Left ventricle myocardium inferior (tissue), 1 donor: ENCODE data around the gene HAND2. TPM values are rescaled to one million over a fixed set of nuclear protein-coding genes. Genes with fewer than 3 reads are reported as not detected.

Source experiments
- DNase-seq: peaks from one replicate; pipeline ENCODE4 v3.0.0-alpha.2; 2020
- H3K27ac ChIP-seq: fragments of 200-600 bp; replicated peaks from 2 replicates; pipeline ENCODE4 v1.8.0; 2021
- H3K27me3 ChIP-seq: fragments of 200-600 bp; 2 replicates; pipeline ENCODE4 v1.8.0; 2021; ENCODE audit warnings: low read depth
- H3K36me3 ChIP-seq: fragments of 200-600 bp; 2 replicates; pipeline ENCODE4 v1.8.0; 2021
- H3K4me1 ChIP-seq: fragments of 200-600 bp; 2 replicates; pipeline ENCODE4 v1.8.0; 2021
- H3K4me3 ChIP-seq: fragments of 200-600 bp; 2 replicates; pipeline ENCODE4 v1.8.0; 2021; ENCODE audit warnings: mild to moderate bottlenecking, moderate library complexity
- H3K9me3 ChIP-seq: fragments of 200-600 bp; replicated peaks from 2 replicates; pipeline ENCODE4 v1.8.0; 2021
- CTCF ChIP-seq: fragments of 200-600 bp; IDR thresholded peaks from 2 replicates; pipeline ENCODE4 v1.8.0; 2021; ENCODE audit warnings: antibody characterized with exemption, mild to moderate bottlenecking, borderline replicate concordance
- intact Hi-C: fragments of 100-400 bp; cut with micrococcal nuclease; formaldehyde crosslinking; loops from one replicate; pipeline ENCODE4 v1.11.0; 2022
- total RNA-seq: library from RNA; stranded (reverse); fragmentation: NEBNext Ultra II Directional; extraction: Animal tissue kit (Norgen Biotek cat#: 25700); gene quantifications from one replicate; pipeline ENCODE4 v1.2.1, GENCODE V29; 2021
- donor health status: DM: no; HTN: yes; CAD: no; lungs with severe emphysema.

HAND2 gene
- total RNA-seq, 1 donor from 2014 or later = 117 TPM

- H3K4me1 ChIP-seq = peaks cover 71% of the 10 kb centered on the region
- intact Hi-C loops = no loop called here
- peaks cover 88% of the 10 kb centered on the region for H3K27me3 ChIP-seq
- no peak for DNase-seq
- no peaks in the 10 kb centered on the region for H3K9me3 ChIP-seq
- no peak for TF ChIP-seq CTCF
- peak overlapping the region; percentile 96 for H3K27ac ChIP-seq
- peak overlapping the region; percentile 84 for H3K4me3 ChIP-seq
- H3K36me3 ChIP-seq = peaks cover 32% of the 10 kb centered on the region
Measured at GRCh38 chr4:173526724-173527102, 3.3 kb downstream of the HAND2 start.

- Histone ChIP-seq H3K27ac (peak overlapping the region; percentile 96), H3K4me3 (peak overlapping the region; percentile 84), H3K9me3 (no peaks in the 10 kb centered on the region), H3K4me1 (peaks cover 71% of the 10 kb centered on the region), H3K27me3 (peaks cover 88% of the 10 kb centered on the region), H3K36me3 (peaks cover 32% of the 10 kb centered on the region)
- DNase-seq = no peak
- no peak for TF ChIP-seq CTCF
- intact Hi-C loops = no loop called here
Measured at GRCh38 chr4:173526027-173526482, 4.0 kb downstream of the HAND2 start.

GRCh38 chr4:173525118-173526011 lies 4.7 kb downstream of the HAND2 start:
- peak overlapping the region; percentile 84 for H3K4me3 ChIP-seq
- TF ChIP-seq CTCF = no peak
- peaks cover 32% of the 10 kb centered on the region for H3K36me3 ChIP-seq
- intact Hi-C loops = no loop called here
- H3K9me3 ChIP-seq = no peaks in the 10 kb centered on the region
- H3K4me1 ChIP-seq = peaks cover 71% of the 10 kb centered on the region
- peak overlapping the region; percentile 96 for H3K27ac ChIP-seq
- H3K27me3 ChIP-seq = peaks cover 88% of the 10 kb centered on the region
- DNase-seq = no peak

GRCh38 chr4:173524218-173525117 lies 5.6 kb downstream of the HAND2 start:
- Histone ChIP-seq H3K27ac (peak overlapping the region; percentile 96), H3K36me3 (peaks cover 32% of the 10 kb centered on the region), H3K4me1 (peaks cover 74% of the 10 kb centered on the region), H3K9me3 (no peaks in the 10 kb centered on the region), H3K27me3 (peaks cover 90% of the 10 kb centered on the region), H3K4me3 (peak overlapping the region; percentile 84)
- DNase-seq = no peak
- intact Hi-C loops = no loop called here
- no peak for TF ChIP-seq CTCF

GRCh38 chr4:173522951-173523395 lies 7.1 kb downstream of the HAND2 start:
- TF ChIP-seq CTCF = no peak
- DNase-seq = peak; percentile 39
- Histone ChIP-seq H3K4me1 (peaks cover 78% of the 10 kb centered on the region), H3K9me3 (no peaks in the 10 kb centered on the region), H3K4me3 (peak overlapping the region; percentile 84), H3K36me3 (peaks cover 32% of the 10 kb centered on the region), H3K27ac (peak overlapping the region; percentile 96), H3K27me3 (peaks cover 91% of the 10 kb centered on the region)
- intact Hi-C loops = no loop called here
